ENCODE results near the gene CYB5A. TPM values are rescaled to one million over a fixed set of nuclear protein-coding genes. Genes with fewer than 3 reads are reported as not detected.

CYB5A gene
- total and polyA plus RNA-seq, 2 of the 8 experiments (the other 6 are each of a cell fraction or from before 2014, with no cell fraction given): 154 to 195 TPM

DNA sequence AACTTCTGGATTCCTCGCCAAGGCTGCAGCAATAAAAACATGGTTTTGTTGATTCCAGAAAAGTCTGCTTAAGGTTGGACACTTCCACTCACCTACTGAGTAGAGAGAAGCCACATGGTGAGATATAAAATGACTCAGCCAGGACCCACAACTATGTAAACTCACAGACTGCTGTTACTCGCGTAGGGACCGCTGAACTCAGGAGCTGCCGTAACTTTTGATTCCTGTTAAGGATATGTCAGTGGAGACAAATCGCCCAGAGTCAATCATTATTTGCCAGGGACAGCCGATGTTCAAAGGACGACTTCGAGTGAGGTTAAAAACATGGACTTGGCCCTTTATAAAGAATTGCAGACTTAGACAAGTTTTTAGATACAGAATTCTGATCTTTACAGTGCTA lies 25.6 kb downstream of the CYB5A start (continued):
- no peak for TF ChIP-seq FOSL1 (IDR thresholded peaks at IDR 0.05; ENCODE audit: insufficient read depth, low read depth, low read length)
- no peak for TF ChIP-seq HDAC2 (IDR thresholded peaks at IDR 0.05; ENCODE audit: borderline replicate concordance in 1 of 2, low read depth in 2 of 2, low read length in 2 of 2)
- no peak for TF ChIP-seq KDM4A (IDR thresholded peaks at IDR 0.05; ENCODE audit: low read depth, low read length, severe bottlenecking)
- no peak for TF ChIP-seq KDM1A (IDR thresholded peaks at IDR 0.05; ENCODE audit: borderline replicate concordance, low read length)
- no peak for TF ChIP-seq POLR2A (IDR thresholded peaks at IDR 0.05; ENCODE audit: control extremely low read depth in 1 of 2, low read depth in 2 of 2, low read length in 2 of 2)
- TF ChIP-seq SP1 (IDR thresholded peaks at IDR 0.05; ENCODE audit: low read depth, low read length): no peak
- no peak for TF ChIP-seq RXRA (IDR thresholded peaks at IDR 0.05; ENCODE audit: insufficient read depth, low read depth, low read length)

All from H1 (cell line).